HG03280 (cell line): ENCODE results near the gene REC8.

Experiments
- ATAC-seq: cut with Tn5 transposase; IDR thresholded peaks from one replicate; pipeline ENCODE4 v1.9.1; 2021; ENCODE audit warnings: mild to moderate bottlenecking, moderate library complexity; ENCODE audit not compliant: unreplicated experiment

REC8 gene

GRCh38 chr14:24224618-24225071 is 52.8 kb downstream of the REC8 start:
- ATAC-seq: no peak

- ATAC-seq: no peak
Measured at GRCh38 chr14:24226473-24226872, 54.6 kb downstream of the REC8 start.

- no peak for ATAC-seq
Measured at GRCh38 chr14:24228902-24229301, 57.0 kb downstream of the REC8 start.
